Pancreas (tissue), 10 donors: ENCODE results near the gene RPTOR. TPM values are rescaled to one million over a fixed set of nuclear protein-coding genes. Genes with fewer than 3 reads are reported as not detected.

Experiments
- ATAC-seq, 4 donors: fragments of 200-7000 bp; cut with Tn5 transposase; one replicate each; pipeline versions ENCODE4 v1.8.0 to v1.9.1; 2020; ENCODE audit warnings: mild to moderate bottlenecking in 4 of 4, moderate library complexity in 4 of 4
- DNase-seq, 6 donors: peaks; one replicate each; pipeline ENCODE4 v3.0.0-alpha.2; 2020
- FAIRE-seq: peaks from 2 replicates; lab custom pipeline; 2012; peaks lifted over from hg19 to GRCh38; lab: Jason Lieb, UNC
- H3K27ac ChIP-seq, 4 donors: fragments of 200-600 bp; sonication (generic); 1 replicate in 3 of 4; 2 replicates in 1 of 4; pipeline versions ENCODE4 v1.5.0 to v1.8.0; 2020
- H3K27me3 ChIP-seq, 4 donors: fragments of 200-600 bp; one replicate each; pipeline ENCODE4 v1.8.0; 2021
- H3K36me3 ChIP-seq, 3 donors: fragments of 200-600 bp; sonication (generic) in 1 of 3; one replicate each; pipeline versions ENCODE4 v1.5.0 to v1.8.0; 2020 to 2021
- H3K4me1 ChIP-seq, 3 donors: fragments of 200-600 bp; one replicate each; pipeline ENCODE4 v1.8.0; 2021
- H3K4me3 ChIP-seq, 4 donors: fragments of 200-600 bp; sonication (generic) in 2 of 4; one replicate each; pipeline versions ENCODE4 v1.5.0 to v1.8.0; 2020 to 2021
- H3K9me3 ChIP-seq, 4 donors: fragments of 200-600 bp; one replicate each; pipeline ENCODE4 v1.8.0; 2021
- WGBS, 2 donors: extraction: QIAGEN DNeasy Blood & Tissue Kit; methylation state at CpG; one replicate each; pipeline ENCODE4 v1.1.7; 2013; 5-methylcytosine and 5-hydroxymethylcytosine counted together
- intact Hi-C, 3 donors: fragments of 100-400 bp; cut with DNase I; formaldehyde crosslinking; loops; one replicate each; pipeline versions ENCODE4 v1.11.1 to v1.14.2; 2022
- polyA plus RNA-seq, 2 donors: library from polyadenylated mRNA; stranded (reverse); fragments of 200-250 nt; gene quantifications; one replicate each; pipeline ENCODE4 v1.2.3, GENCODE V29; 2013
- total RNA-seq, 6 donors: library from RNA; stranded (reverse); fragmentation: NEBNext Ultra II Directional in 4 of 6; extraction: Animal tissue kit (Norgen Biotek cat#: 25700) in 4 of 6; gene quantifications; one replicate each; pipeline versions ENCODE4 v1.2.1 to v1.2.4, GENCODE V29; 2021 to 2023
- TF ChIP-seq, protein P1 (sequence below), 4 donors: fragments of 200-600 bp; sonication (generic) in 3 of 4; IDR thresholded peaks; one replicate each; pipeline versions ENCODE4 v1.5.0 to v1.8.0; 2021; ENCODE audit warnings: antibody characterized with exemption in 4 of 4
- donor health status: healthy with polysubstance abuse.
- donor health status: DM: no; HTN: no; CAD: no; lungs with moderate emphysema.
- donor health status: DM: no; HTN: no; CAD: no.
- donor health status: control.
- donor health status: control.
- donor health status: Bipolar disorder and iron deficiency.
- donor health status: DM: yes; HTN: yes; CAD: no.
- donor health status: DM: no; HTN: no; CAD: no.
- donor health status: DM: no; HTN: no; CAD: no.
- donor health status: DM: yes; HTN: yes; CAD: no.

Gene RPTOR
- total and polyA plus RNA-seq, 8 donors: 5.0 to 18.9 (median 13.2) TPM

DNA sequence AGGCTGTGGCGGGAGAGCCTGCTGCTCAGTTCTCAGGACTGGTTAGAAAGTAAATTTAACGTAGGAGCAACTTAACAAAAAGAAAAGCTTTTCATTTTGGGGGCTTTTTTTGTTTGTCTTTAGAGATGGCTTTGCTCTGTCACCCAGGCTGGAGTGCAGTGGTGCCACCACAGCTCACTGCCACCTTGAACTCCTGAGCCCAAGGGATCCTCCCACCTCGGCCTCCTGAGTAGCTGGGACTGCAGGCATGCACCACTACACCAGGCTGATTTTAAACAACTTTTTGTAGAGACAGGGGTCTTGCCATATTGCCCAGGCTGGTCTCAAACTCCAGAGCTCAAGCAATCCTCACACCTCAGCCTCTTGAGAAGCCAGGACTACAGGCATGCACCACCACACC, 205.0 kb downstream of the RPTOR start:
- Histone ChIP-seq H3K36me3 (peaks cover 0 to under 1% (median 0%) of the 10 kb centered on the region in 3 donors), H3K9me3 (no peaks in the 10 kb centered on the region), H3K27ac (no peak overlapping the region), H3K27me3 (no peaks in the 10 kb centered on the region), H3K4me3 (no peak overlapping the region), H3K4me1 (no peaks in the 10 kb centered on the region)
- 93 to 95% methylated on average over 3 of the region's 3 CpGs for WGBS, 2 donors
- intact Hi-C loops: no loop called here
- FAIRE-seq (no peak), DNase-seq (no peak), ATAC-seq (no peak)
- TF ChIP-seq, protein P1, sequence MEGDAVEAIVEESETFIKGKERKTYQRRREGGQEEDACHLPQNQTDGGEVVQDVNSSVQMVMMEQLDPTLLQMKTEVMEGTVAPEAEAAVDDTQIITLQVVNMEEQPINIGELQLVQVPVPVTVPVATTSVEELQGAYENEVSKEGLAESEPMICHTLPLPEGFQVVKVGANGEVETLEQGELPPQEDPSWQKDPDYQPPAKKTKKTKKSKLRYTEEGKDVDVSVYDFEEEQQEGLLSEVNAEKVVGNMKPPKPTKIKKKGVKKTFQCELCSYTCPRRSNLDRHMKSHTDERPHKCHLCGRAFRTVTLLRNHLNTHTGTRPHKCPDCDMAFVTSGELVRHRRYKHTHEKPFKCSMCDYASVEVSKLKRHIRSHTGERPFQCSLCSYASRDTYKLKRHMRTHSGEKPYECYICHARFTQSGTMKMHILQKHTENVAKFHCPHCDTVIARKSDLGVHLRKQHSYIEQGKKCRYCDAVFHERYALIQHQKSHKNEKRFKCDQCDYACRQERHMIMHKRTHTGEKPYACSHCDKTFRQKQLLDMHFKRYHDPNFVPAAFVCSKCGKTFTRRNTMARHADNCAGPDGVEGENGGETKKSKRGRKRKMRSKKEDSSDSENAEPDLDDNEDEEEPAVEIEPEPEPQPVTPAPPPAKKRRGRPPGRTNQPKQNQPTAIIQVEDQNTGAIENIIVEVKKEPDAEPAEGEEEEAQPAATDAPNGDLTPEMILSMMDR (IDR thresholded peaks at IDR 0.05): no peak

DNA sequence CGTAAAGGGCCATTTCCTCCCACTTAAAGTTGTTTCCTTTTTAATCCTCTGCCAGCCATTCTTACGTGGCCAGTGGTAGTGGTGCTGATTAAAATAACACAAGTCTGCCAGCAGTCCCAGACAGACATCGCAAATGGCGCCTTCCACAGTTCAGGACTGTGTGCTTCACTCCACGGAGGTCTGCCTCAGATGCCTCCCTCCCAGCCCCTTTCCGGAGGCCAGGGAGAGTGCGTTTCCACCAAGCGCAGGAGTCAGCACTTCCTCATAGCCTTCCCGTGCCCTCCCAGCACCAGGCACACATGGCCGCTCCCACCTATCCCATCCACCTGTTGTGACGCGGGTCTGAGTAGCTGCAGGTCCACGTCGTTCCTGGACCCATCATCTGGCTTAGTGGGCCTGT, 205.6 kb downstream of the RPTOR start:
- Histone ChIP-seq H3K9me3 (no peaks in the 10 kb centered on the region), H3K4me1 (no peaks in the 10 kb centered on the region), H3K36me3 (peaks cover 0 to 5% (median 0%) of the 10 kb centered on the region in 3 donors), H3K4me3 (no peak overlapping the region), H3K27ac (no peak overlapping the region), H3K27me3 (no peaks in the 10 kb centered on the region)
- ATAC-seq (no peak), DNase-seq (no peak), FAIRE-seq (no peak)
- intact Hi-C loops: no loop called here
- 81 to 86% methylated on average over 14 of the region's 14 CpGs for WGBS, 2 donors
- TF ChIP-seq, protein P1 (IDR thresholded peaks at IDR 0.05): no peak

DNA sequence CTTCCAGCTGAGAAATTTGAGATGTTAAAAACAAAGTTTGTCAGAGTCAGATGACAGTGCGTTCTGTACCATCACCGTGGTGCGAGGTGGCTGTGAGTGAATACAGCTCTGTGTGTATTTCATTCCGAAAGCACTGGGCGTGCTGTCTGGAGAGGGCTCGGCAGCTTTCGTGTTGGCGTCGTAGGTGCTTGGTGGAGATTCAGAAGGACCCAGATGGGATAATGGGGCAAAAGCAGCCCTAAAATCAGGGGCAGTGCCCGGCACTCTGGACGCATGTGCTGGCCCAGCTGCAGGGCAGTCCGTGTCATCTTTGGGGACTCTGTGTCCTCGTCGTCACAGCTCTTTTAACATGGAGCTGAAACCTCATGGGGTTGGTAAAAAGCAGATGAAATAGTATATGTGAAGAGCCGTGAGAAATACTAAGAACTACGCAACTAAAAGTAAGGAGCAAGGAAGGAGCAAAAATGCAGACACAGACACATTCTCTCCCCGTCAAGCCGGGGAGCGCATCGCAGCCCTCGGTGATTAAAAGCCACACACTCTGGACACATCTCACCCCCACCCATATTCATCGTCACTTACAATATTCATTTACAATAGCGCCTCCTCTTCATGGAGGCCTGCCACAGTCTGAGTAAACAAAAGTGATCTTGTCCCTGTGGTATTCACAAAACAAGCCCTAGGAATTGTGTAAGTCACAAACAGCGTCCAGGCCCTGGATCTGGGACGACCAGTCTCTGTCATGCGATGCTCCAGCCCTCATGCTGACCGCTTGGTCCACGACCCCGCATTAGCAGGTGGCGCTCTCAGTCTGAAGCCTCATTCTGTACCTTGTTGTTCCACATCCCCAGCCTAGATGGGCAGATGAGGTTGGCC, 206.7 kb downstream of the RPTOR start:
- DNase-seq (no peak), ATAC-seq (peak in 2 of 4 donors; percentile 37), FAIRE-seq (no peak)
- intact Hi-C loops: no loop called here
- Histone ChIP-seq H3K27me3 (no peaks in the 10 kb centered on the region), H3K36me3 (peaks cover 0 to 5% (median 0%) of the 10 kb centered on the region in 3 donors), H3K9me3 (no peaks in the 10 kb centered on the region), H3K27ac (no peak overlapping the region), H3K4me1 (no peaks in the 10 kb centered on the region), H3K4me3 (no peak overlapping the region)
- TF ChIP-seq, protein P1 (IDR thresholded peaks at IDR 0.05): no peak
- 89 to 91% methylated on average over 30 of the region's 30 CpGs for WGBS, 2 donors

DNA sequence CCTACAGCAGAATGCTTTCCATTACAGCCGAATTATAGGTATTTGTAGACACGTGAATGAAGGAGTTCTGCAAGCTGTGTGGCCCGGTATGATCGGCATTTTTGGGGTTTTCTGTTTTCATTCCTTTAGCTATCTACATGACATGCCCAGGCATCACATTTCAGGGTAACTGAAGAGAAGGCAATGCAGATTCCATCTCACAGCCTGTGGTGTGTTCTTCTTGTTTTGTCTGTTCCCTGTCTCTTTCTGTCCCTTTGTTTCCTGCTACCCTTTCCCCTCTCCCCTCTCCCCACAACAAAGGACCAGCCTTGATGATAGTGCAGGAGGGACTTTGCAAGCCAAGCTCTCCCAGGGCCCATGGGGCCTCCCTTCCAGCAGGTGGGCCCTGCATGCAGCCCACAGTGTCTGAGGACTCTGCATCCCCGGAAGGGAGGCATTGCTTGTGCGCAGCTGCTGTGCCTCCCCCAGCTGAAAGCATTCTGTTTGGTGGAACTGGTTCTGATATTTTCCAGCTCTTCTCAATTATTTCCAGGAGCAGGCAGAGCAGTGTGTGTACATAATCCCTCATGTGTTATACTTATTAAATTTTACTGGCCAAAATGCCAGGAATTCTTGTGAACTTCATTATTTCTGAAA, 207.4 kb downstream of the RPTOR start:
- WGBS, 2 donors: 92 to 95% methylated on average over 6 of the region's 6 CpGs
- FAIRE-seq (no peak), ATAC-seq (no peak), DNase-seq (no peak)
- TF ChIP-seq, protein P1 (IDR thresholded peaks at IDR 0.05): no peak
- H3K27ac ChIP-seq: no peak overlapping the region
- H3K36me3 ChIP-seq: peaks cover 0 to 5% (median 0%) of the 10 kb centered on the region in 3 donors
- no peaks in the 10 kb centered on the region for H3K4me1 ChIP-seq
- H3K27me3 ChIP-seq: no peaks in the 10 kb centered on the region
- intact Hi-C loops: no loop called here
- H3K4me3 ChIP-seq: no peak overlapping the region
- H3K9me3 ChIP-seq: no peaks in the 10 kb centered on the region
